T-helper 17 cell (primary cell): ENCODE measurements around the gene LRRC37A. TPM values are rescaled to one million over a fixed set of nuclear protein-coding genes. Genes with fewer than 3 reads are reported as not detected.
"Not testable (repeated sequence)": the region's sequence is repeated elsewhere in the genome, so short reads cannot be mapped to it uniquely, and the experiment has no call there.

Experiments
- ATAC-seq: fragments of 150-1000 bp; cut with Tn5 transposase; 2 replicates; pipeline ENCODE4 v1.10.0; 2021; ENCODE audit warnings: mild to moderate bottlenecking, moderate library complexity
- DNase-seq, 3 donors: peaks; one replicate each; pipeline versions ENCODE4 v3.0.0 to v3.0.0-alpha.2; 2020 to 2021
- H3K9me3 ChIP-seq: one replicate; pipeline ENCODE4 v1.7.0; 2013; ENCODE audit warnings: low read length, mild to moderate bottlenecking; ENCODE audit not compliant: control insufficient read depth, poor library complexity, severe bottlenecking
- H3K27ac Mint-ChIP-seq: one replicate; pipeline ENCODE4 v1.8.0; 2022; ENCODE audit warnings: mild to moderate bottlenecking, moderate library complexity, mixed read lengths
- H3K27me3 Mint-ChIP-seq: one replicate; pipeline ENCODE4 v1.8.0; 2022; ENCODE audit warnings: mixed read lengths
- H3K36me3 Mint-ChIP-seq: one replicate; pipeline ENCODE4 v1.8.0; 2022; ENCODE audit warnings: low read depth, mixed read lengths
- H3K4me1 Mint-ChIP-seq: one replicate; pipeline ENCODE4 v1.8.0; 2022; ENCODE audit warnings: mild to moderate bottlenecking, mixed read lengths
- H3K4me3 Mint-ChIP-seq: one replicate; pipeline ENCODE4 v1.8.0; 2022; ENCODE audit warnings: mild to moderate bottlenecking, moderate library complexity, mixed read lengths
- total RNA-seq, 4 donors: library from RNA in 2 of 4; stranded (reverse) in 2 of 4; gene quantifications; one replicate each; pipeline ENCODE4 v1.2.3 and lab custom pipeline; 2022 to 2026

The LRRC37A gene
- 10 to 100 TPM in 1 of 2 donors, 1 to 10 TPM in 1; 5.5 to 11.4 TPM for total RNA-seq
- 1.3 to 3.8 reads per million in 2 donors for total RNA-seq (lab: John Stamatoyannopoulos, UW)

DNA sequence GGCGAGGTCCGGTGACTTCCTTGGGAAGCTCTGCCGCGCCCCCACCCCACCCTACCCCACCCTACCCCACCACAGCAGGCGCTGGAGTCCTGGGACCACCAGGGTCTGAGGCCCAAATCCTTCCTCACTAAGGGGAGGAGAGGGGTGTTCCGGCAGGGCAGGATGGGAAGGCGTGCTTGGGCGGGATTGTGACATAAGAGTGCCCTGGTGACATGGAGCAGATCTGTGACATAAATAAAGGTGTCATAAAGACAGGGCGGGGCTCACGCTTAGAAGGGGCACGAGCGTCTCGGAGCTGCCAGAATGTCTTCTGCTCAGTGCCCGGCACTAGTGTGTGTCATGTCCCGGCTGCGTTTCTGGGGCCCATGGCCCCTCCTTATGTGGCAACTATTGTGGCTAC is at the start of gene LRRC37A:
Gene LRRC37A (plus strand): TSS at position 301 of the 400 bp plus-strand sequence. CDS start 3 bp downstream, at position 304.
- H3K4me1 Mint-ChIP-seq, H3K36me3 Mint-ChIP-seq, H3K27ac Mint-ChIP-seq, H3K9me3 ChIP-seq, H3K4me3 Mint-ChIP-seq, DNase-seq, H3K27me3 Mint-ChIP-seq, ATAC-seq: not testable (repeated sequence)

DNA sequence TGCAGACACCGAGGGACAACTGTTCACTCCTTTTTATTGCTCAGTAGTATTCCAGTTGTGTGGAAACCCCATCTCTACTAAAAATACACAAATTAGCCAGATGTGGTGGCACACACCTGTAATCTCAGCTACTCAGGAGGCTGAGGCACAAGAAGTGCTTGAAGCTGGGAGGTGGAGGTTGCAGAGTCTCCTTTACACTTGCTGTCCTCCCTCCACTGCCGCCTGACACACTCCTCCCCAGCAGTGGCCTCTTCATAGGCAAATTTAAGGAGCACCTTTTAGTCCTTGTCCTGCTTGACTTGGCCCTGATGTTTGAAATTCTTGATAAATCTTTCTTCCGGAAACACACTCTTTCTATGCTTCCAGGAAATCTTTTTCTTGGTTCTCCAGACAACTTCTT is 45.8 kb upstream of the LRRC37A start:
- not testable (repeated sequence) for H3K27ac Mint-ChIP-seq, ATAC-seq, H3K4me1 Mint-ChIP-seq, H3K9me3 ChIP-seq, H3K36me3 Mint-ChIP-seq, DNase-seq, H3K4me3 Mint-ChIP-seq
- H3K27me3 Mint-ChIP-seq: peaks cover 14% of the 10 kb centered on the region

DNA sequence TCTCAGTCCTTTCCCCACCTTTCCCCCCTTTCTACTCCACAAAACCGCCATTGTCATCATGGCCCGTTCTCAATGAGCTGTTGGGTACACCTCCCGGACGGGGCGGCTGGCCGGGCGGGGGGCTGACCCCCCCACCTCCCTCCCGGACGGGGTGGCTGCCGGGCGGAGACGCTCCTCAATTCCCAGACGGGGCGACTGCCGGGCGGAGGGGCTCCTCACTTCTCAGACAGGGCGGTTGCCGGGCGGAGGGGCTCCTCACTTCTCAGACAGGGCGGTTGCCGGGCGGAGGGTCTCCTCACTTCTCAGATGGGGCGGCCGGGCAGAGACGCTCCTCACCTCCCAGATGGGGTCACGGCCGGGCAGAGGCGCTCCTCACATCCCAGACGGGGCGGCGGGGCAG is 42.1 kb upstream of the LRRC37A start:
- not testable (repeated sequence) for H3K27ac Mint-ChIP-seq, ATAC-seq
- peaks cover 11% of the 10 kb centered on the region for H3K27me3 Mint-ChIP-seq

DNA sequence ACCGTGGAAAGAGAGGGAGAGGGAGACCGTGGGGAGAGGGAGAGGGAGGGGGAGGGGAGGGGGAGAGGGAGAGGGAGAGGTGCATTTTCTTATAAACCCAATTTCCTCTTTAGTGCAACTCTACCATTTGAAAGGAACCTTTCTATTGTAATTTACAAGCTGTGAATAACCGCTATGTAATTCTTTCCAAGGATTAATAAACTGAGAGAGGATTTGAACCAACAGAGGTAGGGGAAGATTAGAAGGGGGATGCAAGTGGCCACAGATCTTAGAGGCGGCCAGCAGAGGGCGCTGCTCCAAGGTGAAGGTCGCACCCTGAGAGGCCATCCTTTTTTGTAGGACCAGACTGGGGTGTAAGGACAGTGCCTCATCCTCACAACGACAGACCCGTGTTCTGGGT is 41.2 kb upstream of the LRRC37A start:
- not testable (repeated sequence) for H3K36me3 Mint-ChIP-seq, H3K9me3 ChIP-seq, H3K4me3 Mint-ChIP-seq, H3K4me1 Mint-ChIP-seq
- Mint-ChIP-seq H3K27ac (peak overlapping the region; percentile 43), H3K27me3 (peaks cover 11% of the 10 kb centered on the region)
- peak; percentile 64 to 74 (median 73) for DNase-seq
- peak; percentile 98 for ATAC-seq

More for the DNA sequence above, 42.1 kb upstream of the LRRC37A start:
- not testable (repeated sequence) for H3K9me3 ChIP-seq, H3K4me3 Mint-ChIP-seq, H3K36me3 Mint-ChIP-seq, DNase-seq, H3K4me1 Mint-ChIP-seq

DNA sequence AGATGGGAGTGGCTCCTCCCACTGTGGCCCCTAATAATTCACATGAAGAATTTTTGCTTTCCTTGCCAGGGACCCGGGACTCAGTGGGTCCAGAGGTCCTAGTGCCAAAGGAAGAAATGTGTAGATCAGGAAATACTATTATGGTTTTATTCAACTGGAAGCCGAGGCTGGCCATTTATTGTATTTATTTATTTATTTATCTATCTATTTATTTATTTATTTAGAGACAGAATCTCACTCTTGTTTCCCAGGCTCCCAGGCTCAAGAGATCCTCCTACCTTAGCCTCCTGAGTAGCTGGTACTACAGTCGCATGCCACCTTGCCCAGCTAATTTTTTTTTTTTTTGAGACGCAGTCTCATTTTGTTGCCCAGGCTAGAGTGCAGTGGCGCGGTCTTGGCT is 40.7 kb upstream of the LRRC37A start:
- H3K27me3 Mint-ChIP-seq, H3K4me1 Mint-ChIP-seq, H3K9me3 ChIP-seq, DNase-seq, H3K36me3 Mint-ChIP-seq, ATAC-seq, H3K4me3 Mint-ChIP-seq, H3K27ac Mint-ChIP-seq: not testable (repeated sequence)

DNA sequence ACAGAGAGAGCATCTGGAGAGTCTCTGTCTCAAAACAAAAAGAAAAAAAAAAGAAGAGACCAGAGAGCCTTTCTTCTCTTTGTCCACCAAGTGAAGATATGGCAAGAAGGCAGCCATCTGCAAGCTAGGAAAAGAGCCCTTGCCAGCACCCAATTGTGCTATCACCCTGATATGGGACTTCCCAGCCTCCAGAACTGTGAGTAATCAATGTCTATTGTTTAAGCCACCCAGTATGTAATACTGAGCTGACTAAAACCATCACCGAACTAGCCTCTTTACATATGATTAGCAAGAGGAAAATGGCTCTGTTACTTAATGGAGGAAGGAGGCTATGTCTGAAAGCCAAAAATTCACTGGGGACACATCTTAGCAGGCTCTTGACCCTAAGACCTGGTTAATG is 38.6 kb upstream of the LRRC37A start:
- H3K27ac Mint-ChIP-seq: not testable (repeated sequence)

DNA sequence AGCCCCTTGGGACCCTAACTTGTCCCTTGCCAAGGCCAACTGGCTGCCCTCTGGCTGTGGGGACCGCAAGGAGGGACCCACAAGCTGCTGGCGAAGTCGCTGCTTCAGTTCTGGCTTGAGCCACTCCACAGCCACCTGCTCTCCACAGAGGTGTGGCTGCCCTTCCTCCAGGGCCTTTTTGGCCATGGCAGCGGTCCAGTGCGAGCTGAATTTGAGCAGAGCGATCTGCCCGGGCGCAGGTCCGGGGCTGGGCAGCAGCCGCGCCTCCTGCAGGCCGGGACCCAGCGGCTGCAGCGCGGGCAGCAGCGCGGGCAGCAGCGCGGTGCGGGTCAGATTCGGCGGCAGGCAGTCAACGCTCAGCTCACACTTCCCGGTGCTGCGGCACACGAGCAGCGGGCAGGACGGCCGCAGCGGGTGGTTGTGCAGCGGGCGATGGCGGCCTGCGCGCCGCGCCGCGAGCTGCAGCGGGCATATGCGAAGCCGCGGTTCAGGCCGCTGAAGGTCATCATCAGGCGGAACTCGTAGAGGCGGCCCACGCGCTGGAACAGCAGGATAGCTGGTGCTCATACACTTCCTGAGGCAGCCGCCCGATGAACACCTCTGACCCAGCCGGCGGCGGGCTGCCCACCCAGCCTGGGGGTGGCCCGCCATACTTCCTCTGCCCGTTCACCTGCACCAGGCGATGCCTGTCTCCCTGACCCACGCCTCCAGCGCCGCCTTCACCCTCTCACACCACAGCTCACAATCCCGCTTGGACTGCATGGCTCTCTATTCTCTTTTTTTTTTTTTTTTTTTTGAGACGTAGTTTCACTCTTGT is 34.9 kb upstream of the LRRC37A start:
- peak; percentile 18 for ATAC-seq
- H3K36me3 Mint-ChIP-seq, H3K27me3 Mint-ChIP-seq, H3K9me3 ChIP-seq, DNase-seq: not testable (repeated sequence)
- Mint-ChIP-seq H3K27ac (peak overlapping the region; percentile 75), H3K4me1 (peaks cover 15% of the 10 kb centered on the region), H3K4me3 (peak overlapping the region; percentile 90)

More for the DNA sequence above, 38.6 kb upstream of the LRRC37A start:
- H3K36me3 Mint-ChIP-seq, DNase-seq, H3K9me3 ChIP-seq, H3K27me3 Mint-ChIP-seq, H3K4me1 Mint-ChIP-seq, ATAC-seq, H3K4me3 Mint-ChIP-seq: not testable (repeated sequence)

DNA sequence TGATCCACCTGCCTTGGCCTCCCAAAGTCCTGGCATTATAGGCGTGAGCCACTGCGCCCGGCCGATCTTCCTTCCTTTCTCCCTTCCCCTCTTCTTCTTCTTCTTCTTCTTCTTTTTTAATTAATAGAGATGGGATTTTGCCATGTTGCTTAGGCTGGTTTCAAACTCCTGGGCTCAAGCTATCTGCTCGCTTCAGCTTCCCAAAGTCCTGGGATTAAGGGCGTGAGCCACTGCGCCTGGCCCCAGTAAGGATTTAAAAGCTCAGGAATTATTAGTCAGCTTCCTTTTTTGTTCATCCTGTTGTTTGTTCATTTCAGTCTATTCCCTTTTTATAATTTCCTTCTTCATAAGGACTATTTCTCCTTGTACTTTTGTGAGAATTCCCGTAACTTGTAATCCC is 32.7 kb upstream of the LRRC37A start:
- Mint-ChIP-seq H3K36me3 (no peaks in the 10 kb centered on the region), H3K27me3 (no peaks in the 10 kb centered on the region), H3K4me1 (peaks cover 28% of the 10 kb centered on the region), H3K27ac (peak overlapping the region; percentile 72), H3K4me3 (peak overlapping the region; percentile 50)
- ATAC-seq: no peak
- H3K9me3 ChIP-seq: no peaks in the 10 kb centered on the region
- DNase-seq: no peak

DNA sequence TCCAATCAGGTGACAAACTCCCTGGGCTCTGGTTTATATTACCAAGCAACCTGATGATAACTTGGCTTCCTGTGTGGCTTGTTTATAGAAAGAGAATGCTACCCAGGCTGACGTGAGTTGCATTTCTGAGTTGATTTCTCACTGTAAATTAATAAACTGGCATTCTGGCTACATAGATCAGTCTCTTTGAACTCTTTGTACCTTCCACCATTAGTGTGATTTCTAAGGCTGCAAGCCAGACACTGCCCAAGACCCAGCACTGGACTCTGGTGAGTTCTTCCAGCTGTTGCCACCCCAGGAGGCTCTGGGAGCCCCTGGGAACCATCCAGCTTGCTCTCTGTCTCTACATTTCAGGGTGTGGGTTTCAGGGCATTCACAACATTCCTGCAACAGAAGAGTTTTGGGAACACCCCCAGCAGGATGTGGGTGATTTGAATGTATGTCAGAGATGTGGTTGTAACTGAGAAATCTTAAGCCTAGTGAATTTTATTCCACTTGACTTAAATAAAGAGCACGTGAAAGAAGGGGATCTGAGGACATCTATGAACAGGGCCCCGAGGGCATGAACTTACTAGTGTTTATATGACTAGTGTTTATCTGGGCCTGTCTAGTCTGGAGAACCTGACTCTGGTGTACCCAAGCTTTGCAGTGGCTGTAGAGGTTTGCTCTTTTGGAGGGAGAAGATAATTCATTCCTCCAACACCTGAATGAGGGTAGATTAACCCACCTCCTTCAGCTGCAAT is 30.3 kb upstream of the LRRC37A start:
- Mint-ChIP-seq H3K36me3 (no peaks in the 10 kb centered on the region), H3K4me1 (peaks cover 34% of the 10 kb centered on the region), H3K4me3 (peak overlapping the region; percentile 97), H3K27me3 (peaks cover 1% of the 10 kb centered on the region), H3K27ac (peak overlapping the region; percentile 99)
- ATAC-seq: peak; percentile 67
- H3K9me3 ChIP-seq: no peaks in the 10 kb centered on the region
- DNase-seq: peak in 1 of 3 donors; percentile 19

DNA sequence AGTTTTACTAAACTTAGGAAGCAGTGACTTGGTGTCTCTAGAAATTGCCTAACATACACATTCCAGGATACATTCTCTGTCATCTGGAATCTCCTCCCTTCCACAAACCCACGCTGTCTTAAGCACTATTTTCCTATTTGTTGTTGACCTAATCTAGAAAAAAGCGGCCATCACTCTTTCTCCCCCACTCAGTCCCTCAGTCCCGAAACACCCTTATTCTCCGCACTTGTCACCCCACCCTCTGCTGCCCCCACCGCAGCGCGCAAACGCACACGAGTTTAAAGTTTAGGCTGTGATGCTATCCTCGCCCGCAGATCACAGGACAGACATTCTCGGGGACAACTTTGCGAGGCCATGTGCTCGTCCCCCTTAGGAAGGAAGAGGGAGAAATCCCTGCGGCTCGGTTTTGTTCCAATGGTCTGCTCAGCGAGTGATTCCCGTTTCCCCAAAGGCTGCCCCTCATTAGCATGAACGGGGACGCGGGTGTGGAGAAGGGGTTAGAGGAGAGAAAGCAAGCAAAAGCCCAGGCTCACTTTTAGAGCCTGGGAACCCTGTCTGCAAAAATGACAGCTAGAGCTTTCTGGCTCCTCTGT is 28.8 kb upstream of the LRRC37A start:
- ATAC-seq, H3K27me3 Mint-ChIP-seq, H3K9me3 ChIP-seq, DNase-seq, H3K36me3 Mint-ChIP-seq: not testable (repeated sequence)
- Mint-ChIP-seq H3K4me3 (peak overlapping the region; percentile 97), H3K27ac (peak overlapping the region; percentile 99), H3K4me1 (peaks cover 31% of the 10 kb centered on the region)

DNA sequence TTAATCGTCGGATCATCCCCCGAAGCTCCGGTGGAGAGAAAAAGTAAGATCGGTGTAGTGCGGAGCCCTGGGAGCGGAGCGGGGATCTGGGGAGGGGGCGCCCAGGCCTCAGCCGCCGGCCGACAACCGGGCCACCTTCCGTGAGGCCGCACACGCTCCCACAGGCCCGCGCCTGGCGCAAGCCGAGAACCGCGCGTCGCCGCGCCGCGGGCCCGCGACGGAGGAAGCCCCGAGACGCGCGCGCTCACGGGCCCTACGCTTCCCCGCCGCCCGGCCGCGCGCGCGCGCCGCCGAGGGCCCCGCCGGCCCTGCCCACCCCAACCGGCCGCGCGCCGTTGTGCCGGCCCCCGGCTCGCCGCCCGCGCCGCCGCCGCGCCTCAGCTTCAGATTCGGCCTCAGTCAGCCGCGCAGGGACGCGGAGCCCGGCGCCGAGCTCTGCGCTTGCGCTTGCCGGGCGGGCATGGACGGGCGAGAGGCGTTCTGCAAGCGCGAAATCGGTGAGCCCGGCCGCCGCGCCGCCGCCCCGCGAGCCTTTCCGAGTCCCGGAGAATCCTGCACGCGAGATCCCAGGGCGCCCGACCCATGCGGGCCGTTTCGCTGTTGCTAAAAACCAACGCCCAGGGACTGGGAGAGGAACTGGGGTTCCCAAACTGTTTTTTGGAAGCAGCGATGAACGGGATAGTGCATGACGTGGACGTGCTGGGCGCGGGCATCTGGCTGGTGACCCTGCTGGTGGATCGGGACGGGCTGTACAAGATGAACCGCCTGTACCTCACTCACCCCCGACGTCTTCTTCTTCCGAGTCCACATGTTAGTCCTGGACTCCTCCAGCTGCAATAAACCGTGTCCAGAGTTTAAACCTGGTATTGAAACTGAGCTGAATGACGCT is 28.0 kb upstream of the LRRC37A start:
- Mint-ChIP-seq H3K27me3 (peaks cover 5% of the 10 kb centered on the region), H3K4me3 (peak overlapping the region; percentile 97), H3K27ac (peak overlapping the region; percentile 99), H3K36me3 (no peaks in the 10 kb centered on the region), H3K4me1 (peaks cover 31% of the 10 kb centered on the region)
- DNase-seq (peak; percentile 76 to 89 (median 89)), ATAC-seq (peak; percentile 78)
- no peaks in the 10 kb centered on the region for H3K9me3 ChIP-seq

DNA sequence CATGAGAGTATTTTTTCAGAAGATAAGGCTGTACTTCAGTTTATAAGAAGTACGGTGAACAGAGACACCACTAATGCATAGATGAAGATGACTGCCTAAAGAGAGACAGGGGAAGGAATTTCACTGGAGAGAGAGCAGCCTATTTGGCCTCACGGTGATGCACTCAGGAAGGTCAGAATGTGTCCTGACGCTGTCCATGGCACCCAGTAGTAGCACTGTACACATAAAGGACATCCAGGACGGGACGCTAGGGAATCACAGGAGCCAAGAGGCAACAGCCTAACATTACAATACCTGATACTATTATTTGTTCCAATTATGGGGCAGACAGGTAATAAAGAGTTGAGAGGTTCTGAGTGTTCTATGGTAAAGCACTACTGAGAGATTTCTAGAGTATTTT is 24.9 kb upstream of the LRRC37A start:
- H3K4me1 Mint-ChIP-seq: peaks cover 20% of the 10 kb centered on the region
- H3K27ac Mint-ChIP-seq: no peak overlapping the region
- no peak for ATAC-seq
- H3K9me3 ChIP-seq: no peaks in the 10 kb centered on the region
- peaks cover 15% of the 10 kb centered on the region for H3K27me3 Mint-ChIP-seq
- DNase-seq: no peak
- no peaks in the 10 kb centered on the region for H3K36me3 Mint-ChIP-seq
- no peak overlapping the region for H3K4me3 Mint-ChIP-seq
